ENCODE results near the gene RGS14. TPM values are rescaled to one million over a fixed set of nuclear protein-coding genes. Genes with fewer than 3 reads are reported as not detected.

The RGS14 gene
- total and polyA plus RNA-seq, 4 experiments from 2014 or later, result 62.3 to 168 (median 132) TPM

- no peak for DNase-seq
- Mint-ChIP-seq H3K9me3 (peaks cover 0 to 1% (median 0%) of the 10 kb centered on the region in 8 donors), H3K27me3 (no peaks in the 10 kb centered on the region), H3K4me1 (peaks cover 4 to 12% (median 8%) of the 10 kb centered on the region in 4 donors), H3K27ac (no peak overlapping the region), H3K4me3 (no peak overlapping the region), H3K36me3 (no peaks in the 10 kb centered on the region)
- Histone ChIP-seq H3K4me3 (ENCODE audit: low read length in 2 of 2) (no peak overlapping the region), H3K36me3 (ENCODE audit: insufficient read depth, low read length) (no peaks in the 10 kb centered on the region), H3K27me3 (ENCODE audit: insufficient read depth, low read length) (no peaks in the 10 kb centered on the region), H3K27ac (ENCODE audit: low read depth, low read length) (no peak overlapping the region), H3K9me3 (ENCODE audit: control insufficient read depth in 1 of 2, low read length in 2 of 2) (no peaks in the 10 kb centered on the region), H3K4me1 (ENCODE audit: insufficient read depth, low read length) (peaks cover 10% of the 10 kb centered on the region)
- intact Hi-C loops (cut with micrococcal nuclease), result no loop called here
- ChIA-PET POLR2A (ENCODE audit: partially characterized antibody) (no interaction called here), CTCF (ENCODE audit: partially characterized antibody) (interaction anchor here (0.6 kb wide), 1 partner anchor 31 kb away, joined by 3 read pairs; no protein-coding TSS in a partner anchor)
Measured at GRCh38 chr5:177397875-177398390, 40.2 kb downstream of the RGS14 start.

- CTCF ChIA-PET (ENCODE audit: partially characterized antibody), result interaction anchor here (1.0 to 16.6 kb wide), 5 partner anchors 10 to 48 kb away, joined by 3 to 821 read pairs (median 295); partner anchors contain the start of genes GRK6, PRR7 and SLC34A1
- no peak within 1 kb of the TSS for H3K4me3 Mint-ChIP-seq
- no peaks in the 10 kb centered on the region for H3K27me3 Mint-ChIP-seq
Measured at GRCh38 chr5:177399997-177400868, 42.5 kb downstream of the RGS14 start, which contains the start of gene PFN3. PFN3 (minus strand) TSS chr5:177400661; CDS start chr5:177400576, 85 bp downstream.

GRCh38 chr5:177402271-177403043, 44.7 kb downstream of the RGS14 start:
- CTCF ChIA-PET (ENCODE audit: partially characterized antibody), result interaction anchor here (0.7 to 16.6 kb wide), 36 partner anchors 8 to 292 kb away, joined by 3 to 821 read pairs (median 7); partner anchors contain the start of genes DDX41, GRK6, LMAN2 and MXD3
- Mint-ChIP-seq H3K27me3 (no peaks in the 10 kb centered on the region), H3K4me3 (peak overlapping the region; percentile 82 to 93 (median 86)), H3K9me3 (peaks cover 0 to 1% (median 0%) of the 10 kb centered on the region in 8 donors), H3K27ac (peak overlapping the region; percentile 51 to 93 (median 84)), H3K4me1 (peaks cover 6 to 36% (median 22%) of the 10 kb centered on the region in 4 donors), H3K36me3 (no peaks in the 10 kb centered on the region)
- POLR2A ChIA-PET (ENCODE audit: partially characterized antibody), result interaction anchor here (0.7 to 7.1 kb wide), 24 partner anchors 10 to 289 kb away, joined by 3 to 555 read pairs (median 8); partner anchors contain the start of genes B4GALT7, GRK6, LMAN2 and PDLIM7
- H3K27me3 ChIP-seq (ENCODE audit: insufficient read depth, low read length), result no peaks in the 10 kb centered on the region
- no peaks in the 10 kb centered on the region for H3K9me3 ChIP-seq (ENCODE audit: control insufficient read depth in 1 of 2, low read length in 2 of 2)
- peak; percentile 65 to 78 (median 71) for DNase-seq
- peak overlapping the region; percentile 52 to 70 for H3K4me3 ChIP-seq (ENCODE audit: low read length in 2 of 2)
- no peaks in the 10 kb centered on the region for H3K36me3 ChIP-seq (ENCODE audit: insufficient read depth, low read length)
- peak overlapping the region; percentile 63 for H3K27ac ChIP-seq (ENCODE audit: low read depth, low read length)
- intact Hi-C loops (cut with micrococcal nuclease), result loop anchor here (1.0 to 5.0 kb wide), 7 partner anchors 12 to 288 kb away; partner anchors contain the start of genes GRK6 and PRR7
- peaks cover 39% of the 10 kb centered on the region for H3K4me1 ChIP-seq (ENCODE audit: insufficient read depth, low read length)

More at GRCh38 chr5:177399997-177400868, 42.5 kb downstream of the RGS14 start, which contains the start of gene PFN3:
- H3K4me1 ChIP-seq (ENCODE audit: insufficient read depth, low read length), result peaks cover 31% of the 10 kb centered on the region
- no peaks in the 10 kb centered on the region for H3K36me3 Mint-ChIP-seq
- DNase-seq, result no peak
- H3K36me3 ChIP-seq (ENCODE audit: insufficient read depth, low read length), result no peaks in the 10 kb centered on the region
- intact Hi-C loops (cut with micrococcal nuclease), result loop anchor here (5.0 kb wide), 1 partner anchor 38 kb away; no protein-coding TSS in a partner anchor
- H3K27ac ChIP-seq (ENCODE audit: low read depth, low read length), result no peak within 1 kb of the TSS
- H3K4me3 ChIP-seq (ENCODE audit: low read length in 2 of 2), result no peak within 1 kb of the TSS
- H3K4me1 Mint-ChIP-seq, result peaks cover 6 to 32% (median 20%) of the 10 kb centered on the region in 4 donors
- H3K9me3 ChIP-seq (ENCODE audit: control insufficient read depth in 1 of 2, low read length in 2 of 2), result no peaks in the 10 kb centered on the region
- H3K27me3 ChIP-seq (ENCODE audit: insufficient read depth, low read length), result no peaks in the 10 kb centered on the region
- POLR2A ChIA-PET (ENCODE audit: partially characterized antibody), result interaction anchor here (6.5 to 7.1 kb wide), 3 partner anchors 11 to 49 kb away, joined by 126 to 555 read pairs (median 138); partner anchors contain the start of genes PRR7 and SLC34A1
- peaks cover 0 to 1% (median 0%) of the 10 kb centered on the region in 8 donors for H3K9me3 Mint-ChIP-seq
- H3K27ac Mint-ChIP-seq, result peak within 1 kb of the TSS in 4 of 7 donors; percentile 7 to 64 (median 42)

GRCh38 chr5:177403102-177403791, 45.5 kb downstream of the RGS14 start:
- no peaks in the 10 kb centered on the region for H3K27me3 Mint-ChIP-seq

GRCh38 chr5:177403792-177404640, 46.3 kb downstream of the RGS14 start:
- intact Hi-C loops (cut with micrococcal nuclease), result loop anchor here (1.0 to 5.0 kb wide), 6 partner anchors 22 to 93 kb away; partner anchors contain the start of genes GRK6, PDLIM7 and PRR7
- Histone ChIP-seq H3K9me3 (ENCODE audit: control insufficient read depth in 1 of 2, low read length in 2 of 2) (no peaks in the 10 kb centered on the region), H3K27ac (ENCODE audit: low read depth, low read length) (peak overlapping the region; percentile 63), H3K4me3 (ENCODE audit: low read length in 2 of 2) (peak overlapping the region; percentile 42 to 70), H3K36me3 (ENCODE audit: insufficient read depth, low read length) (no peaks in the 10 kb centered on the region), H3K27me3 (ENCODE audit: insufficient read depth, low read length) (no peaks in the 10 kb centered on the region), H3K4me1 (ENCODE audit: insufficient read depth, low read length) (peaks cover 39% of the 10 kb centered on the region)
- H3K27ac Mint-ChIP-seq, result peak overlapping the region in 6 of 7 donors; percentile 57 to 88 (median 80)
- no peaks in the 10 kb centered on the region for H3K9me3 Mint-ChIP-seq
- DNase-seq, result peak; percentile 84 to 85 (median 85)
- CTCF ChIA-PET (ENCODE audit: partially characterized antibody), result interaction anchor here (0.9 to 16.6 kb wide), 33 partner anchors 9 to 869 kb away, joined by 3 to 821 read pairs (median 10); partner anchors contain the start of genes DDX41, GRK6, LMAN2 and MXD3
- H3K4me3 Mint-ChIP-seq, result peak overlapping the region; percentile 82 to 93 (median 86)
- POLR2A ChIA-PET (ENCODE audit: partially characterized antibody), result interaction anchor here (0.7 to 7.1 kb wide), 25 partner anchors 9 to 100 kb away, joined by 3 to 555 read pairs (median 9); partner anchors contain the start of genes GRK6, LMAN2, PDLIM7 and PRELID1
- H3K36me3 Mint-ChIP-seq, result no peaks in the 10 kb centered on the region
- H3K27me3 Mint-ChIP-seq, result no peaks in the 10 kb centered on the region
- peaks cover 6 to 36% (median 22%) of the 10 kb centered on the region in 4 donors for H3K4me1 Mint-ChIP-seq

More at GRCh38 chr5:177403102-177403791, 45.5 kb downstream of the RGS14 start:
- Histone ChIP-seq H3K4me1 (ENCODE audit: insufficient read depth, low read length) (peaks cover 39% of the 10 kb centered on the region), H3K27ac (ENCODE audit: low read depth, low read length) (peak overlapping the region; percentile 63), H3K4me3 (ENCODE audit: low read length in 2 of 2) (peak overlapping the region; percentile 52 to 70), H3K9me3 (ENCODE audit: control insufficient read depth in 1 of 2, low read length in 2 of 2) (no peaks in the 10 kb centered on the region), H3K27me3 (ENCODE audit: insufficient read depth, low read length) (no peaks in the 10 kb centered on the region), H3K36me3 (ENCODE audit: insufficient read depth, low read length) (no peaks in the 10 kb centered on the region)
- POLR2A ChIA-PET (ENCODE audit: partially characterized antibody), result interaction anchor here (0.7 to 7.1 kb wide), 25 partner anchors 9 to 98 kb away, joined by 3 to 555 read pairs (median 9); partner anchors contain the start of genes GRK6, LMAN2, PDLIM7 and PRR7
- intact Hi-C loops (cut with micrococcal nuclease), result loop anchor here (1.0 to 5.0 kb wide), 4 partner anchors 23 to 44 kb away; partner anchors contain the start of genes GRK6 and PRR7
- H3K4me3 Mint-ChIP-seq, result peak overlapping the region; percentile 82 to 93 (median 86)
- H3K4me1 Mint-ChIP-seq, result peaks cover 6 to 36% (median 22%) of the 10 kb centered on the region in 4 donors
- CTCF ChIA-PET (ENCODE audit: partially characterized antibody), result interaction anchor here (0.9 to 16.6 kb wide), 38 partner anchors 7 to 868 kb away, joined by 3 to 821 read pairs (median 8); partner anchors contain the start of genes DDX41, GRK6, LMAN2 and MXD3
- H3K9me3 Mint-ChIP-seq, result no peaks in the 10 kb centered on the region
- DNase-seq, result peak; percentile 63 to 77 (median 68)
- no peaks in the 10 kb centered on the region for H3K36me3 Mint-ChIP-seq
- H3K27ac Mint-ChIP-seq, result peak overlapping the region in 6 of 7 donors; percentile 57 to 93 (median 86)
